Neural progenitor cell (in vitro differentiated cells): ENCODE results near the gene UPB1.

Source experiments
- CTCF ChIP-seq: fragments of 200-600 bp; sonication (generic); IDR thresholded peaks from 2 replicates; pipeline ENCODE4 v1.5.1; 2017; ENCODE audit warnings: antibody characterized with exemption, mild to moderate bottlenecking
- EZH2phosphoT487 ChIP-seq: fragments of 200-600 bp; sonication (generic); IDR thresholded peaks from 2 replicates; pipeline ENCODE4 v1.6.1; 2017; ENCODE audit warnings: antibody characterized with exemption

- TF ChIP-seq CTCF (no peak), EZH2phosphoT487 (no peak)
Measured at GRCh38 chr22:24465566-24465965, 29.6 kb upstream of the UPB1 start.
